Measurements from ENCODE around the gene SLC29A3. TPM values are rescaled to one million over a fixed set of nuclear protein-coding genes. Genes with fewer than 3 reads are reported as not detected.

Gene SLC29A3
- total RNA-seq, 1 experiment from 2014 or later = 9.2 TPM

GRCh38 chr10:71316056-71316785 is 2.8 kb upstream of the SLC29A3 start:
- H3K56ac ChIP-seq (ENCODE audit: insufficient read length, low read depth, low read length) = no peak overlapping the region
- H4K20me1 ChIP-seq (ENCODE audit: control insufficient read depth, insufficient read depth, insufficient read length) = no peaks in the 10 kb centered on the region
- no peak overlapping the region for H3K18ac ChIP-seq (ENCODE audit: insufficient read length, low read depth, low read length)
- H4K8ac ChIP-seq (replicated peaks; ENCODE audit: insufficient read length, low read depth, low read length) = no peak overlapping the region
- no peaks in the 10 kb centered on the region; the same call in 1 of the 2 replicates for H3K27me3 ChIP-seq (ENCODE audit: insufficient read depth, low read length)
- peaks cover 24% of the 10 kb centered on the region in 2 experiments for H3K4me1 Mint-ChIP-seq
- no peak overlapping the region for H2AFZ ChIP-seq (ENCODE audit: low read length)
- H2BK120ac ChIP-seq (ENCODE audit: low read depth, low read length, poor library complexity, severe bottlenecking) = no peak overlapping the region
- H3K27ac ChIP-seq (ENCODE audit: insufficient read length, low read depth, low read length) = no peak overlapping the region
- H2BK20ac ChIP-seq (ENCODE audit: low read depth, low read length, poor library complexity, severe bottlenecking) = no peak overlapping the region
- no peak overlapping the region for H3K14ac ChIP-seq (ENCODE audit: insufficient read depth, low read length)
- H2BK5ac ChIP-seq (ENCODE audit: insufficient read length, low read length) = no peak overlapping the region
- no peak for DNase-seq
- H3K79me2 ChIP-seq (ENCODE audit: insufficient read depth, low read length) = no peaks in the 10 kb centered on the region
- H2BK15ac ChIP-seq (ENCODE audit: low read depth, low read length) = no peak overlapping the region
- no peak overlapping the region for H3K4me2 ChIP-seq (ENCODE audit: insufficient read depth, insufficient read length, low read length)
- peaks cover 7% of the 10 kb centered on the region for H3K23me2 ChIP-seq (ENCODE audit: insufficient read length, low read depth, low read length, poor library complexity, severe bottlenecking)
- H3K27me3 Mint-ChIP-seq (ENCODE audit: low read depth) = peaks cover 22% of the 10 kb centered on the region
- H3K4ac ChIP-seq (ENCODE audit: low read depth, low read length) = no peak overlapping the region
- H3K9ac ChIP-seq (ENCODE audit: extremely low read depth, insufficient read length, low read length) = no peak overlapping the region
- H3T11ph ChIP-seq (ENCODE audit: low read length) = no peak overlapping the region
- WGBS (ENCODE audit: extremely low coverage, insufficient read length, low lambda C conversion rate) = no CpG with 5 or more reads among the region's 3 CpGs
- H4K5ac ChIP-seq (ENCODE audit: insufficient read length, low read depth, low read length) = no peak overlapping the region
- H3K4me1 ChIP-seq (ENCODE audit: insufficient read depth, low read length) = no peaks in the 10 kb centered on the region
- H3K27ac Mint-ChIP-seq = no peak overlapping the region
- H2AK5ac ChIP-seq (ENCODE audit: insufficient read length, low read length) = no peak overlapping the region
- no peak overlapping the region for H4K91ac ChIP-seq (ENCODE audit: insufficient read length, low read depth, low read length)
- no peak for TF ChIP-seq CTCF (conservative IDR thresholded peaks at IDR 0.05)
- H3K4me3 Mint-ChIP-seq = no peak overlapping the region
- H3K36me3 Mint-ChIP-seq (ENCODE audit: insufficient read depth in 1 of 3, low read depth in 3 of 3) = no peaks in the 10 kb centered on the region
- no peak overlapping the region for H3K23ac ChIP-seq (ENCODE audit: insufficient read length, low read depth, low read length)
- no peaks in the 10 kb centered on the region for H3K79me1 ChIP-seq (ENCODE audit: insufficient read depth, low read depth, low read length, poor library complexity, severe bottlenecking)
- H3K9me3 Mint-ChIP-seq = no peaks in the 10 kb centered on the region; a peak in 1 of 5 replicates
- no peak overlapping the region for H2BK12ac ChIP-seq (ENCODE audit: insufficient read length, low read depth, low read length)
- no peaks in the 10 kb centered on the region for H3K9me3 ChIP-seq (ENCODE audit: control insufficient read depth, low read depth, low read length)

All from H9 (cell line).